Activated CD4-positive, CD25-positive, alpha-beta regulatory T cell treated with anti-CD3 and anti-CD28 coated beads, Interleukin-2, amount 50 U/mL, for 16 hours (primary cell): Measurements from ENCODE around the gene GALNT1.

Experiments
- DNase-seq: peaks from one replicate; pipeline ENCODE4 v3.0.0-alpha.2; 2020; ENCODE audit warnings: low read depth, low spot score

GALNT1 gene

GRCh38 chr18:35714539-35714938 is 133.0 kb downstream of the GALNT1 start:
- no peak for DNase-seq

GRCh38 chr18:35715139-35715538 is 133.6 kb downstream of the GALNT1 start:
- no peak for DNase-seq

GRCh38 chr18:35716169-35716831 is 134.8 kb downstream of the GALNT1 start:
- no peak for DNase-seq

GRCh38 chr18:35717182-35717581 is 135.6 kb downstream of the GALNT1 start:
- no peak for DNase-seq

GRCh38 chr18:35721431-35722081 is 140.0 kb downstream of the GALNT1 start:
- no peak for DNase-seq

- no peak for DNase-seq
Measured at GRCh38 chr18:35728676-35729075, 147.1 kb downstream of the GALNT1 start.

GRCh38 chr18:35729991-35730668 is 148.6 kb downstream of the GALNT1 start:
- no peak for DNase-seq

- no peak for DNase-seq
Measured at GRCh38 chr18:35730691-35731370, 149.3 kb downstream of the GALNT1 start.

- no peak for DNase-seq
Measured at GRCh38 chr18:35731701-35732100, 150.2 kb downstream of the GALNT1 start.

GRCh38 chr18:35732162-35732561 is 150.6 kb downstream of the GALNT1 start:
- DNase-seq = no peak

GRCh38 chr18:35732636-35733035 is 151.1 kb downstream of the GALNT1 start:
- DNase-seq = no peak

GRCh38 chr18:35733408-35733807 is 151.9 kb downstream of the GALNT1 start:
- no peak for DNase-seq

GRCh38 chr18:35736696-35737095 is 155.2 kb downstream of the GALNT1 start:
- no peak for DNase-seq

- DNase-seq = no peak
Measured at GRCh38 chr18:35739778-35740177, 158.2 kb downstream of the GALNT1 start.

- DNase-seq = no peak
Measured at GRCh38 chr18:35740656-35741055, 159.1 kb downstream of the GALNT1 start.

- DNase-seq = no peak
Measured at GRCh38 chr18:35743916-35744315, 162.4 kb downstream of the GALNT1 start.

GRCh38 chr18:35745814-35746213 is 164.3 kb downstream of the GALNT1 start:
- DNase-seq = no peak

GRCh38 chr18:35746826-35747339 is 165.3 kb downstream of the GALNT1 start:
- DNase-seq = no peak

GRCh38 chr18:35747894-35748472 is 166.4 kb downstream of the GALNT1 start:
- DNase-seq = no peak

GRCh38 chr18:35749701-35750100 is 168.2 kb downstream of the GALNT1 start:
- DNase-seq = no peak

GRCh38 chr18:35750929-35751328 is 169.4 kb downstream of the GALNT1 start:
- no peak for DNase-seq
